WERI-Rb-1 (cell line): ENCODE results near the gene MAGI1.

Experiments used
- DNase-seq: peaks from one replicate; pipeline ENCODE4 v3.0.0-alpha.2; 2020
- H3K27ac ChIP-seq: fragments of 250-450 bp; sonication (Bioruptor Pico); 2 replicates; pipeline ENCODE4 v1.5.1; 2020; ENCODE audit warnings: mild to moderate bottlenecking, moderate library complexity
- H3K27me3 ChIP-seq: fragments of 250-450 bp; sonication (Bioruptor Pico); 2 replicates; pipeline ENCODE4 v1.5.1; 2021; ENCODE audit warnings: mild to moderate bottlenecking, low read depth, moderate library complexity; ENCODE audit not compliant: insufficient read depth, severe bottlenecking
- H3K36me3 ChIP-seq: fragments of 250-450 bp; sonication (Bioruptor Pico); 2 replicates; pipeline ENCODE4 v1.5.1; 2020; ENCODE audit warnings: mild to moderate bottlenecking, moderate library complexity
- H3K4me3 ChIP-seq: 2 replicates; pipeline ENCODE4 v1.5.1; 2011; ENCODE audit warnings: low read depth, mild to moderate bottlenecking, control low read depth, low read length
- H3K9me3 ChIP-seq: fragments of 250-450 bp; sonication (Bioruptor Pico); 2 replicates; pipeline ENCODE4 v1.5.1; 2021; ENCODE audit warnings: mild to moderate bottlenecking, moderate library complexity; ENCODE audit not compliant: severe bottlenecking
- CTCF ChIP-seq: IDR thresholded peaks from 2 replicates; pipeline ENCODE4 v1.5.1; 2011; ENCODE audit warnings: low read depth, mild to moderate bottlenecking, control low read depth, inconsistent platforms, low read length

The MAGI1 gene

GRCh38 chr3:65497846-65498245 lies 540.9 kb downstream of the MAGI1 start:
- Histone ChIP-seq H3K27me3 (no peaks in the 10 kb centered on the region), H3K4me3 (no peak overlapping the region), H3K36me3 (no peaks in the 10 kb centered on the region), H3K9me3 (no peaks in the 10 kb centered on the region), H3K27ac (no peak overlapping the region)
- no peak for TF ChIP-seq CTCF
- no peak for DNase-seq

DNA sequence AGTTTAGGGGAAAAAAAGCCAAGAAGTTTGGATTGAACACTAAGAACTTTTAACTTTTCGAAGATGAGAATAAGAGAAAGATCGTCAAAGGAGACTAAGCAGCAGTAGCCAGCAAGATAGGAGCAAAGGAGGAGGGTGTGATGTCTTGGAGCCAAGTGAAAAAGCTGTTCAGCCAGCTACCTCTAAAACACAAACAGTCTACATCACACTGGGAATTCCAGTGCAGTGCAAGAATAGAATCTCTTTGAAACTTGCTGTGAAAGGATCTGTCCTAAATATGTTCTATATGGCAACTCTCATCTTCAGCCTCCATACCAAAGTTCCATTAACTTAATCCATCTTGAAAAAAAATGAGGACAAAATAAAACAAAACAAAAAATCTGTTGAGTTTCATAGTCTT lies 541.5 kb downstream of the MAGI1 start:
- Histone ChIP-seq H3K27ac (no peak overlapping the region), H3K9me3 (no peaks in the 10 kb centered on the region), H3K36me3 (no peaks in the 10 kb centered on the region), H3K4me3 (no peak overlapping the region), H3K27me3 (no peaks in the 10 kb centered on the region)
- no peak for TF ChIP-seq CTCF
- DNase-seq: no peak

- Histone ChIP-seq H3K36me3 (no peaks in the 10 kb centered on the region), H3K9me3 (no peaks in the 10 kb centered on the region), H3K4me3 (no peak overlapping the region), H3K27me3 (no peaks in the 10 kb centered on the region), H3K27ac (no peak overlapping the region)
- no peak for DNase-seq
- no peak for TF ChIP-seq CTCF
Measured at GRCh38 chr3:65493938-65494337, 544.8 kb downstream of the MAGI1 start.

DNA sequence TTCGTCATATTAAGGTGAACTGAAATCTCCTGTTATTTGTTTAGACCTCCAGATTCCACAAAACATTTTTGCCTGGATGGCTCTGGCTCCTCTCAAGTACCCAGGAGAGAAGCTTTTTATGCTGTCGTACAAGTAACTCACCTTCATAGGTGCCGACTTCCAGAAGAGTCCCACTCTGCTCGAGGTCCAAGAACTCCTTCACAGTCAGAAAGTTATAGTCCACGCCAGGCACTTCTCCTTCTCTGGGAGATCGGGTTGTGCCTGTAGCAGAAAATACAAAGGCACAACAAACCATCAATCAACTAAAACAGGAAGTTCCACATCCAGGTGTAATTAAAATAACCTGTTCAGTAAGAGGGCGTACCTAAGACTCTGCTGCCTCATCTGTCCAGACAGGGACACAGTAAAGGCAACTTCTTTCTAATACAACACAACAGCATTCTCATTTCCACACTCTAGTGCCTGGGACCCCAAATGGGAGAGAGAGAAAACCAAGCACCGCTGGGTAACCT lies 545.3 kb downstream of the MAGI1 start:
- Histone ChIP-seq H3K9me3 (no peaks in the 10 kb centered on the region), H3K4me3 (no peak overlapping the region), H3K27ac (no peak overlapping the region), H3K27me3 (no peaks in the 10 kb centered on the region), H3K36me3 (no peaks in the 10 kb centered on the region)
- TF ChIP-seq CTCF: no peak
- DNase-seq: no peak

DNA sequence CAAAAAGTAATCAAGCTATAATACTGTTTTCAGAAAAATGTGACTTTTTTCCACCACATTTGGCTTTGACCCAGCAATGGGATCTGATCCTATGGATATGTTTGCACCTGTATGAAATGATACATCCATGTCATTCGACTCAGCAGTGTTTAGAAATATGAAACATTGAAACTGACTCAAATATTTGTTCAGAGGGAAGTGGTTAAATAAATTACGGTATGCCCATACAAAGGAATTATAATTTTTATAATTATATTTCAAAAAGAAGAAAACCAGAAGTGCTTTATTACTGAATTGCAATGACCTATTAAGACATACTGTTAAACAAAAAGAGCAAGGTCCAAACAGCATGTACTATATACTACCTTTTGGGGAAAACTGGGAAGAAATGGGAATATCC lies 546.5 kb downstream of the MAGI1 start:
- no peak for TF ChIP-seq CTCF
- no peak overlapping the region for H3K4me3 ChIP-seq
- DNase-seq: no peak
- no peaks in the 10 kb centered on the region for H3K36me3 ChIP-seq
- no peak overlapping the region for H3K27ac ChIP-seq
- H3K9me3 ChIP-seq: no peaks in the 10 kb centered on the region
- H3K27me3 ChIP-seq: no peaks in the 10 kb centered on the region

DNA sequence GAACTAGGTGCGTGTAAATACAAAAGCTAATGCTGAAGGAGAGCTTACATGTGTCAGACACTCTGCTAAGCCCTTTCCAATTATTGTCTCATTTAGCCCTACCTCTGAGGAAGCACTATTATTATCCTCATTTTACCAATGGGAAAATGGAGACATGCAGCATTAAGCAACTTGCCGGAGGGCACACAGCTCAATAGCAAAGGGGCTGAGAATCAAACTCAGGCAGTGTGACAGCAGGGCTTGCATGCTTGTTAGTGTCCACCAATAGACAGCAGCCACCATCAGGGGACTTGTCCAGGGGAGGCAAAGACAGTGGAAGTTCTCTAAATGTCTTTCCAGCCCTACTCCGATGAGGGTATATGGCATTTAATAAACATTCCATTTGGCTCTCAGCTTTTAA lies 548.6 kb downstream of the MAGI1 start:
- no peak for TF ChIP-seq CTCF
- Histone ChIP-seq H3K4me3 (no peak overlapping the region), H3K27me3 (no peaks in the 10 kb centered on the region), H3K36me3 (no peaks in the 10 kb centered on the region), H3K9me3 (no peaks in the 10 kb centered on the region), H3K27ac (no peak overlapping the region)
- no peak for DNase-seq
